HCT116 (cell line): ENCODE data around the gene NECAP2. TPM values are rescaled to one million over a fixed set of nuclear protein-coding genes. Genes with fewer than 3 reads are reported as not detected.

ENCODE experiments used
- ATAC-seq: fragments of 200-7000 bp; cut with Tn5 transposase; 2 replicates; pipeline ENCODE4 v1.9.1; 2020; ENCODE audit warnings: mild to moderate bottlenecking, moderate library complexity
- Bru-seq: library from RNA; stranded (reverse); fragments of 400-500 nt; gene quantifications from one replicate; lab custom pipeline; 2021; lab: Mats Ljungman, UMichigan
- BruChase-seq, 2 experiments: library from RNA; stranded (reverse); fragments of 400-500 nt; gene quantifications; one replicate each; lab custom pipeline; 2021; lab: Mats Ljungman, UMichigan
- BruUV-seq: library from RNA; stranded (reverse); fragments of 400-500 nt; replicated peaks from 2 replicates; lab custom pipeline; 2021; lab: Mats Ljungman, UMichigan
- CTCF ChIA-PET: fragments of 300-600 bp; sonication (Branson Sonifier 250); formaldehyde crosslinking; loops from one replicate; lab custom pipeline; 2021; ENCODE audit warnings: antibody characterized with exemption; lab: Charles Lee
- POLR2A ChIA-PET: fragments of 300-600, 350-600 bp; sonication (Branson Sonifier 250); formaldehyde crosslinking; loops from one replicate; lab custom pipeline; 2021; ENCODE audit warnings: antibody characterized with exemption; lab: Charles Lee
- RAD21 ChIA-PET, 2 experiments: fragments of 300-600 bp; sonication (Branson Sonifier 250); formaldehyde crosslinking; loops; one replicate each; lab custom pipeline; 2023; ENCODE audit warnings: low total read pairs in 2 of 2; ENCODE audit not compliant: uncharacterized antibody in 2 of 2, unreplicated experiment in 2 of 2, low non-redundant PET in 1 of 2; lab: Charles Lee
- DNase-seq: peaks from one replicate; pipeline ENCODE4 v3.0.0-alpha.2; 2010; ENCODE audit warnings: low read depth, low spot score
- H2AFZ ChIP-seq: fragments of 200-600 bp; shearing (Covaris generic), sonication (generic); 2 replicates; pipeline ENCODE4 v1.6.1; 2017; ENCODE audit warnings: low read depth, mixed run types, mixed read lengths, antibody characterized with exemption, low read length; ENCODE audit not compliant: poor library complexity, severe bottlenecking
- H3K27ac ChIP-seq: 2 replicates; pipeline ENCODE4 v1.5.1; 2012; ENCODE audit warnings: low read depth, low read length
- H3K27me3 ChIP-seq: fragments of 200-600 bp; sonication (generic); 2 replicates; pipeline ENCODE4 v1.6.1; 2016; ENCODE audit warnings: mixed run types, low read length, mixed read lengths; ENCODE audit not compliant: insufficient read depth
- H3K36me3 ChIP-seq, 2 experiments: fragments of 200-500 bp in 1 of 2; fragments of 200-600 bp in 1 of 2; sonication (Bioruptor generic) in 1 of 2; sonication (generic) in 1 of 2; 2 replicates each; pipeline versions ENCODE4 v1.5.1 to v1.6.1; 2014 to 2016; ENCODE audit warnings: low read length in 2 of 2, inconsistent platforms in 1 of 2, mixed read lengths in 1 of 2, mixed run types in 1 of 2; ENCODE audit not compliant: insufficient read depth in 2 of 2, control insufficient read depth in 1 of 2
- H3K4me1 ChIP-seq, 2 experiments: fragments of 200-600 bp in 1 of 2; sonication (generic) in 1 of 2; 2 replicates each; pipeline versions ENCODE4 v1.5.1 to v1.6.1; 2012 to 2017; ENCODE audit warnings: low read length in 2 of 2, inconsistent platforms in 1 of 2, mild to moderate bottlenecking in 1 of 2, mixed read lengths in 1 of 2, mixed run types in 1 of 2, moderate library complexity in 1 of 2; ENCODE audit not compliant: insufficient read depth in 2 of 2, control insufficient read depth in 1 of 2
- H3K4me2 ChIP-seq: fragments of 200-600 bp; sonication (generic); 2 replicates; pipeline ENCODE4 v1.6.1; 2017; ENCODE audit warnings: mixed run types, low read length, mixed read lengths
- H3K4me3 ChIP-seq, 2 experiments: fragments of 200-600 bp in 1 of 2; sonication (generic) in 1 of 2; replicated peaks in 1 of 2; 2 replicates each; pipeline ENCODE4 v1.5.1; 2011 to 2016; ENCODE audit warnings: low read length in 2 of 2, control low read depth in 1 of 2, low read depth in 1 of 2, mild to moderate bottlenecking in 1 of 2, mixed read lengths in 1 of 2, mixed run types in 1 of 2
- H3K79me2 ChIP-seq: fragments of 200-600 bp; sonication (generic); 2 replicates; pipeline ENCODE4 v1.6.1; 2017; ENCODE audit warnings: mild to moderate bottlenecking, mixed run types, low read length, moderate library complexity, mixed read lengths; ENCODE audit not compliant: insufficient read depth
- H3K9ac ChIP-seq: fragments of 200-600 bp; sonication (generic); 2 replicates; pipeline ENCODE4 v1.6.1; 2016; ENCODE audit warnings: low read length, mixed read lengths
- H3K9me2 ChIP-seq: fragments of 200-600 bp; sonication (generic), shearing (Covaris generic); 2 replicates; pipeline ENCODE4 v1.6.1; 2017; ENCODE audit warnings: mixed run types, mild to moderate bottlenecking, moderate library complexity; ENCODE audit not compliant: insufficient read depth
- H3K9me3 ChIP-seq, 2 experiments: fragments of 200-500 bp in 1 of 2; fragments of 200-600 bp in 1 of 2; sonication (Bioruptor generic) in 1 of 2; sonication (generic) in 1 of 2; 2 replicates each; pipeline ENCODE4 v1.6.1; 2014 to 2017; ENCODE audit warnings: low read length in 2 of 2, mixed read lengths in 2 of 2, inconsistent platforms in 1 of 2, low read depth in 1 of 2, mild to moderate bottlenecking in 1 of 2, mixed run types in 1 of 2, moderate library complexity in 1 of 2; ENCODE audit not compliant: control insufficient read depth in 1 of 2, insufficient read depth in 1 of 2
- H4K20me1 ChIP-seq: fragments of 200-600 bp; sonication (generic), shearing (Covaris generic); 2 replicates; pipeline ENCODE4 v1.6.1; 2017; ENCODE audit warnings: mixed run types, mild to moderate bottlenecking, moderate library complexity; ENCODE audit not compliant: insufficient read depth
- ATF3 ChIP-seq: IDR thresholded peaks from 2 replicates; pipeline ENCODE4 v1.6.1; 2012
- CEBPB ChIP-seq: IDR thresholded peaks from 2 replicates; pipeline ENCODE4 v1.6.1; 2012; ENCODE audit warnings: low read depth
- CTCF ChIP-seq, 3 experiments: fragments of 200-600 bp in 1 of 3; sonication (generic) in 1 of 3; IDR thresholded peaks in 2 of 3; conservative IDR thresholded peaks in 1 of 3; 2 replicates each; pipeline ENCODE4 v1.5.1; 2012 to 2017; ENCODE audit warnings: low read depth in 2 of 3, low read length in 2 of 3, antibody characterized with exemption in 1 of 3, borderline replicate concordance in 1 of 3, control low read depth in 1 of 3, mild to moderate bottlenecking in 1 of 3, mixed read lengths in 1 of 3, mixed run types in 1 of 3, moderate library complexity in 1 of 3; ENCODE audit not compliant: insufficient read depth in 1 of 3
- EGR1 ChIP-seq: IDR thresholded peaks from 2 replicates; pipeline ENCODE4 v1.6.1; 2012; ENCODE audit warnings: low read depth
- ELF1 ChIP-seq: IDR thresholded peaks from 2 replicates; pipeline ENCODE4 v1.6.1; 2012; ENCODE audit warnings: low read depth, borderline replicate concordance
- EZH2 ChIP-seq: fragments of 200-600 bp; sonication (generic); IDR thresholded peaks from 2 replicates; pipeline ENCODE4 v1.6.1; 2017; ENCODE audit warnings: antibody characterized with exemption, mixed run types
- EZH2phosphoT487 ChIP-seq: fragments of 200-600 bp; IDR thresholded peaks from 2 replicates; pipeline ENCODE4 v1.6.1; 2018; ENCODE audit warnings: antibody characterized with exemption, borderline replicate concordance
- FOSL1 ChIP-seq: IDR thresholded peaks from 2 replicates; pipeline ENCODE4 v1.6.1; 2012; ENCODE audit warnings: low read depth
- MAX ChIP-seq: IDR thresholded peaks from 2 replicates; pipeline ENCODE4 v1.6.1; 2012
- POLR2A ChIP-seq: IDR thresholded peaks from 2 replicates; pipeline ENCODE4 v1.7.0; 2011; ENCODE audit warnings: borderline replicate concordance; ENCODE audit not compliant: insufficient read depth, insufficient read length; ENCODE audit errors: extremely low read depth
- POLR2AphosphoS5 ChIP-seq: IDR thresholded peaks from 2 replicates; pipeline ENCODE4 v1.6.1; 2011; ENCODE audit warnings: mild to moderate bottlenecking, low read depth, low read length, moderate library complexity
- RAD21 ChIP-seq: IDR thresholded peaks from 2 replicates; pipeline ENCODE4 v1.6.1; 2012; ENCODE audit warnings: low read depth, mild to moderate bottlenecking
- SP1 ChIP-seq: IDR thresholded peaks from 2 replicates; pipeline ENCODE4 v1.6.1; 2012; ENCODE audit warnings: low read depth
- SRF ChIP-seq: IDR thresholded peaks from 2 replicates; pipeline ENCODE4 v1.6.1; 2012; ENCODE audit warnings: low read depth
- TCF7L2 ChIP-seq: IDR thresholded peaks from 2 replicates; pipeline ENCODE4 v1.7.0; 2011; ENCODE audit warnings: borderline replicate concordance, inconsistent platforms; ENCODE audit not compliant: insufficient read depth, insufficient read length; ENCODE audit errors: extremely low read depth
- YY1 ChIP-seq: IDR thresholded peaks from 2 replicates; pipeline ENCODE4 v1.6.1; 2011; ENCODE audit warnings: low read length, low read depth, moderate library complexity, mild to moderate bottlenecking; ENCODE audit not compliant: insufficient replicate concordance; ENCODE audit errors: extremely low read depth
- ZBTB33 ChIP-seq: IDR thresholded peaks from 2 replicates; pipeline ENCODE4 v1.6.1; 2011; ENCODE audit warnings: mild to moderate bottlenecking, low read length, moderate library complexity; ENCODE audit not compliant: insufficient replicate concordance; ENCODE audit errors: extremely low read depth
- ZFX ChIP-seq: fragments of 450-650 bp; IDR thresholded peaks from 2 replicates; pipeline ENCODE4 v1.6.1; 2017
- ZNF274 ChIP-seq: fragments of 200-500 bp; sonication (Bioruptor generic); IDR thresholded peaks from 2 replicates; pipeline ENCODE4 v1.6.1; 2014; ENCODE audit warnings: mild to moderate bottlenecking, low read depth, low read length, inconsistent platforms
- intact Hi-C: fragments of 100-400 bp; cut with micrococcal nuclease; formaldehyde crosslinking; loops from 2 replicates; pipeline ENCODE4 v1.10.0; 2022
- long read RNA-seq: library from polyadenylated mRNA; unstranded; transcript quantifications from one replicate; pipeline ENCODE4 v2.0.0, GENCODE V29; 2021; ENCODE audit not compliant: unreplicated experiment
- polyA plus RNA-seq: library from polyadenylated mRNA; unstranded; fragments of >200 nt; gene quantifications from 2 replicates; pipeline ENCODE4 v1.2.1, GENCODE V29; 2012; ENCODE audit warnings: missing spikeins
- total RNA-seq: library from RNA; stranded (reverse); gene quantifications from one replicate; pipeline ENCODE4 v1.2.1, GENCODE V29; 2021; ENCODE audit not compliant: unreplicated experiment

The NECAP2 gene
- total RNA-seq: 35.5 TPM
- polyA plus RNA-seq: 26.1 and 29.5 TPM in 2 replicates
- Bru-seq, nascent RNA: percentile 68 among the genes with signal in this experiment
- percentile 77 among the genes with signal in this experiment for BruChase-seq, experiment 1, labeled RNA remaining after a 6-hour chase
- percentile 78 among the genes with signal in this experiment for BruChase-seq, experiment 2, labeled RNA remaining after a 2-hour chase
- long read RNA-seq, transcript NECAP2-201 (8 exons, 2,070 nt): major isoform, 47 of 92 reads
- long read RNA-seq, partial matches to known transcripts: 15 of 92 reads
- long read RNA-seq, other reads (novel, unspliced or antisense): 25 of 92 reads

- Histone ChIP-seq H4K20me1 (no peaks in the 10 kb centered on the region), H3K9me3 (no peaks in the 10 kb centered on the region), H3K27me3 (no peaks in the 10 kb centered on the region), H2AFZ (peak within 1 kb of the TSS; percentile 77), H3K4me3 (peak within 1 kb of the TSS; percentile 99 to 100), H3K9ac (peak within 1 kb of the TSS; percentile 89), H3K79me2 (peaks cover 37% of the 10 kb centered on the region), H3K4me2 (peak within 1 kb of the TSS; percentile 95), H3K4me1 (peaks cover 4 to 13% of the 10 kb centered on the region in 2 experiments; a peak in 3 of 4 replicates), H3K27ac (peak within 1 kb of the TSS; percentile 79), H3K36me3 (peaks cover 10 to 17% of the 10 kb centered on the region in 2 experiments; a peak in 3 of 4 replicates), H3K9me2 (no peaks in the 10 kb centered on the region)
- peak; percentile 95 for ATAC-seq
- peak; percentile 88 for DNase-seq
- TSS peak; percentile 65 for BruUV-seq
- ChIA-PET POLR2A (interaction anchor here (1.2 to 1.3 kb wide), 3 partner anchors 10 to 73 kb away, joined by 4 to 5 read pairs (median 4); no protein-coding TSS in a partner anchor), RAD21 (interaction anchor here in 1 of 2 experiments (1.3 kb wide), 1 partner anchor 180 kb away, joined by 3 read pairs; no protein-coding TSS in a partner anchor), CTCF (interaction anchor here (0.9 to 2.9 kb wide), 3 partner anchors 10 to 180 kb away, joined by 3 to 17 read pairs (median 7); no protein-coding TSS in a partner anchor)
- intact Hi-C loops: loop anchor here (1.0 kb wide), 1 partner anchor 174 kb away; no protein-coding TSS in a partner anchor
- TF ChIP-seq EZH2phosphoT487: no peak
- TF ChIP-seq FOSL1: no peak
- TF ChIP-seq CEBPB: no peak; the same call in 1 of the 2 replicates
- TF ChIP-seq EZH2: no peak
- peak; percentile 62 for TF ChIP-seq RAD21
- no peak for TF ChIP-seq ZFX
- TF ChIP-seq SRF: no peak
- peak; percentile 87 for TF ChIP-seq POLR2A
- TF ChIP-seq ELF1: no peak
- no peak for TF ChIP-seq ZNF274
- TF ChIP-seq ZBTB33: peak; percentile 65
- TF ChIP-seq ATF3: no peak
- TF ChIP-seq MAX: peak; percentile 99
- TF ChIP-seq SP1: 0 out of 2 replicates have a peak, but pooled peaks have one; percentile 27
- TF ChIP-seq TCF7L2: peak; percentile 16
- TF ChIP-seq CTCF (IDR thresholded peaks at IDR 0.05 in 2 of 3, conservative IDR thresholded peaks at IDR 0.05 in 1 of 3; ENCODE audit: borderline replicate concordance in 1 of 3, insufficient read depth in 1 of 3, low read depth in 2 of 3, low read length in 2 of 3): peak; percentile 52 to 90 (median 73)
- TF ChIP-seq POLR2AphosphoS5: peak; percentile 98
- peak; percentile 84 for TF ChIP-seq YY1
- no peak; the same call in 1 of the 2 replicates for TF ChIP-seq EGR1
Measured at GRCh38 chr1:16440470-16441281, at the start of gene NECAP2. TSS of gene NECAP2 (plus strand) at chr1:16440724. CDS start at chr1:16440762, 38 bp downstream.
